HG02852 (cell line): ENCODE measurements around the gene SMTN.

Source experiments
- ATAC-seq: cut with Tn5 transposase; IDR thresholded peaks from one replicate; pipeline ENCODE4 v1.9.1; 2021; ENCODE audit warnings: mild to moderate bottlenecking, moderate library complexity; ENCODE audit not compliant: unreplicated experiment

Gene SMTN

DNA sequence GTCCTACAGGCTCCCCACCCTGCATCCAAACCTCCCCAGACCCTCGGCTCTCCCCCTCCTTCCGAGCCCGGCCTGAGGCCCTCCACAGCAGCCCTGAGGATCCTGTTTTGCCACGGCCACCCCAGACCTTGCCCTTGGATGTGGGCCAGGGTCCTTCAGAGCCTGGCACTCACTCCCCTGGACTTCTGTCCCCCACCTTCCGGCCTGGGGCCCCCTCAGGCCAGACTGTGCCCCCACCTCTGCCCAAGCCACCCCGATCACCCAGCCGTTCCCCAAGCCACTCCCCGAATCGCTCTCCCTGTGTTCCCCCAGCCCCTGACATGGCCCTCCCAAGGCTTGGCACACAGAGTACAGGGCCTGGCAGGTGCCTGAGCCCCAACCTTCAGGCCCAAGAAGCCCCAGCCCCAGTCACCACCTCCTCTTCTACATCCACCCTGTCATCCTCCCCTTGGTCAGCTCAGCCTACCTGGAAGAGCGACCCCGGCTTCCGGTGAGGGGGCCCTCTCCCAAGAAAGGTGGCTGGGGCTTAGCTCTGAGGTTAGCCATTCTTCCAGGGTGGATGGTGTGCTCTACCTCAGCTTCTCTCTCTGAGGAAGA, 44.5 kb downstream of the SMTN start:
- ATAC-seq: no peak

DNA sequence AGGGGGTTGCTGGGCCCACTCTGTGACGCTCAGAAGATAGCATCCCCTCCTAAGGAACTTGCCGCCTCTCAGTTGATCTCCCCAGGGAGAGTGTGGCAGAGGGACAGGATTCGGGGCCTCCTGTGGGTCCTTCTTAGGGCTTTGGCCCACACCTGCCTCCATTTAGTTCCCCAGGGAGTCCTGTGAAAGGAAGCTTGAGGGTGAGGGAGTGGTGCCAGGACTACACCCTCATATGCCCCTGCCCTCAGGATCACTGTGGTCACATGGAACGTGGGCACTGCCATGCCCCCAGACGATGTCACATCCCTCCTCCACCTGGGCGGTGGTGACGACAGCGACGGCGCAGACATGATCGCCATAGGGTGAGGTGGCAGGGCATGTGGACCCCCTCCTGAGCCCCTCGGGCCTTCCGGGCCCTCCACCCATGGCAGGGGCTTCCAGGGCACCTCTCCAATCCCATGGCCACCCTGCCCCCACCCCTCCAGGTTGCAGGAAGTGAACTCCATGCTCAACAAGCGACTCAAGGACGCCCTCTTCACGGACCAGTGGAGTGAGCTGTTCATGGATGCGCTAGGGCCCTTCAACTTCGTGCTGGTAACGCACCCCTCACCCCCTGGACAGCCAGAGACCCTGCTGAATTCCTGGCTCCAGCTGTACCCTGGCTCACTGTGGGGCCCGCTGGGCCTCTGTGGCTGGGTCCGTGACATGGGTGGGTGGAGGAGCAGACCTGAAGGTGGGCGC, 45.2 kb downstream of the SMTN start:
- no peak for ATAC-seq

DNA sequence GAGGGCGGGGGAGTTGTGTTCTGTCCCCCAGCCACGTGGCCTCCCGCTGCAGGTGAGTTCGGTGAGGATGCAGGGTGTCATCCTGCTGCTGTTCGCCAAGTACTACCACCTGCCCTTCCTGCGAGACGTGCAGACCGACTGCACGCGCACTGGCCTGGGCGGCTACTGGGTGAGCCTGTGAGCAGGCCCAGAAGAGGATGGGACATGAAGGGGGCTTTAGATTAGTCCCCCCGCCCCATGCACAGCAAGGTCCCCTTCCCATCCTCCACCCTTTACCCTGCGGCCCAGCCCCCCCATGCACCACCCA, 45.7 kb downstream of the SMTN start:
- ATAC-seq: no peak

DNA sequence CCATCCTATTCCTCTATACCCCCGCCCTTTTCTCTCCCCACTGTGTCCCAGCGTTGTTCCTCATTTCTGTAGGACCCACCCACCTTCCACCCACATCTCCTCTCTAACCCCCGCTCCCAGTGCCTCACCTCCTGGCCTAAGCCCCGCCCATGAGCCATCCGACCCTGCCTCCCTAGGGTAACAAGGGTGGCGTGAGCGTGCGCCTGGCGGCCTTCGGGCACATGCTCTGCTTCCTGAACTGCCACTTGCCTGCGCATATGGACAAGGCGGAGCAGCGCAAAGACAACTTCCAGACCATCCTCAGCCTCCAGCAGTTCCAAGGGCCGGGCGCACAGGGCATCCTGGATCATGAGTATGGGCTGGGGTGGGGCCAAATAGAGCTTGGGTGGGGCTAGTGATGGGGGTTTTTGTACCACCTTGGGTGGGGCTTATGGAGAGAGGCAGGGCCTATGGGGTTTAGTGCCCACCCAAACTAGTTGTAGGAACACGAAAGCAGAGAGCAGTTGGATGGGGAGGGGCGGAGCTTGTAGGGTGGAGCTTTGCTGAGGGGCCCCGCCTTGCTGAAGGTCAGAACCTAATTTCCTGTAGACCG, 46.2 kb downstream of the SMTN start:
- ATAC-seq: no peak

DNA sequence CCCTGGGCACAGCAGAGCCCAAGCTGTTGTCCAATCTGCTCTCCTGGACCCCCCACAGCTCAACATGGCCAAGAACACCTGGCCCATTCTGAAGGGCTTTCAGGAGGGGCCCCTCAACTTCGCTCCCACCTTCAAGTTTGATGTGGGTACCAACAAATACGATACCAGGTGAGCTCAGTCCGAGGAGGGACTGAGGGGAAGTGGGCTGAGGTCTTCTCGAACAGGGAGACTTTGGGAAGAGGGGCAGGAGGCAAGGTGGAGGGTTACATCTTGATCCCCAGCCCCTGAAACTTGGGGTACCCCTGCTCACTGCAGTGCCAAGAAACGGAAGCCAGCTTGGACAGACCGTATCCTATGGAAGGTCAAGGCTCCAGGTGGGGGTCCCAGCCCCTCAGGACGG, 47.0 kb downstream of the SMTN start:
- no peak for ATAC-seq

DNA sequence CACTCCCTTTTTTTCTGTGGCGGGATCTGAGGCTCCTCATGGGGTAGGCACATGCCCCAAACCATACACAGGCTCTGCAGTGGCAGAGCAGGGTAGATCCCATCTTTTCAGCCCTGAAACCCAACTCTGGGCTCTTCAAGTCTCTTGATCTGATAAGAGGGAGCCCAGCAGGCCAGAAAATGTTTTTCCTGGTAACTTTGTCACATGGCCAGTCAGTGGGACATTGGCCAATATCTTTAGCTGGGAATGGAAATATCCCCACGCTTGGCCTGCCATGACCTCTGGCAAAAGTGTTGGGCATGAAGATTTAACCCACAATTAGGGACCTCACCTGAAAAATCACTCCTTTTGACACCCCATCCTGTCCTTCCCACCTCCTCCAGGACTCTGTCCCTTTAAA, 49.8 kb downstream of the SMTN start:
- ATAC-seq: no peak

DNA sequence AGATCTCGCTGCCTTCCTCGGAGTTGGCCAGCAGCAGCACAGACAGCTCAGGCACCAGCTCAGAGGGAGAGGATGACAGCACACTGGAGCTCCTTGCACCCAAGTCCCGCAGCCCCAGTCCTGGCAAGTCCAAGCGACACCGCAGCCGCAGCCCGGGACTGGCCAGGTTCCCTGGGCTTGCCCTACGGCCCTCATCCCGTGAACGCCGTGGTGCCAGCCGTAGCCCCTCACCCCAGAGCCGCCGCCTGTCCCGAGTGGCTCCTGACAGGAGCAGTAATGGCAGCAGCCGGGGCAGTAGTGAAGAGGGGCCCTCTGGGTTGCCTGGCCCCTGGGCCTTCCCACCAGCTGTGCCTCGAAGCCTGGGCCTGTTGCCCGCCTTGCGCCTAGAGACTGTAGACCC, 52.8 kb downstream of the SMTN start:
- ATAC-seq: no peak

DNA sequence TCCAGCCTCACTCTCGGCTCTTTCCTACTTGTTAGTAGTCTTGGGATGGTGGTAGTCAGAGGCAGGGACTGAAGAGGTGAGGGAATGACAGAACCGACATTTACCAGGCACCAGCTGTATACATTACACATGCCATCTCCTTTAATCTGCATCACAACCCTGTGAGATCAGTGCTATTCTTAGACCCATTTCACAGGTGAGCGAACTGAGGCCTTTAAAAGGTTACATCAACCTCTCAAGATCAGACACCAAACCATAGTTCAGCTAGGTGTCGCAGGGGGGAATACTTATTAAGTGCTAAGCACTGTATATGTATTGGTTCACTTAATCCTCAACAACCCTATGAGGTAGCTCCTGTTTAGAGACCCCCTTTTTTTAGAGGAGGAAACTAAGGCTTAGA, 53.6 kb downstream of the SMTN start:
- no peak for ATAC-seq

DNA sequence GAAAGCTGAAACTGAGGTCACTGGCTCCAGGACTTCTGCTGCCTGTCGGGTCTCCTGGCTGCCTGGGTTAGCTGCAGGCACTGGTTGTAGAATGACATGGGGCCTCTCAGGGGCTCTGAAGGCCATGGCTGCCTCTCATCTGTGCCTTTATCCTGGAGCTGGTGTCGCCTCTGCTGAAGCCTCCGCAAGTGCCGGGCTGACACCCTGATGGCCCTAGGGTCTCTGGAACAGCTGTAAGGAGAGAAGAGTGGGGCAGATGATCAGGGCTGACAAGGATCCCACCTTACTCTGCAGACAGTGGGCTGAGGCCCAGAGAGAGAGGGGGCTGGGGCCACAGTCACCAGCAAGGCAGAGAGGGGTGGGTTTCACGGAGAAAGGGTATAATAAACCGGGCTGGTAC, 54.6 kb downstream of the SMTN start:
- no peak for ATAC-seq

DNA sequence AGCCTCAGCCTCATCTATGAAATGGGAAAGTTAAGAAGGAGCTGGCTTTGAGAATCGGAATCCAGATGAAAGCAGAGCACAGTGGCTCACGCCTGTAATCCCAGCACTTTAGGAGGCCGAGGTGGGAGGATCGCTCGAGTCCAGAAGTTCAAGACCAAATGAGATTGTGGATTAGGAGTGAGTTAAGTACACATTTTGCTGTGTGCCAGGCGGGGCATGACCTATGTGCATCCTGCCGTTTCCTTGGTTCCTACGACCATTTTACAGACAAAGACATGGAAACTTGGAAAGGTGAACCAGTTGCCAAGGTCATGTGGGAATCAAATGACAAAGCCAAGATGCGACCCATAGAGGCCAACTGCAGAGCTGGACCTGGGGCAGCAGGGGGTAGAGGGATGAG, 55.0 kb downstream of the SMTN start:
- ATAC-seq: no peak

DNA sequence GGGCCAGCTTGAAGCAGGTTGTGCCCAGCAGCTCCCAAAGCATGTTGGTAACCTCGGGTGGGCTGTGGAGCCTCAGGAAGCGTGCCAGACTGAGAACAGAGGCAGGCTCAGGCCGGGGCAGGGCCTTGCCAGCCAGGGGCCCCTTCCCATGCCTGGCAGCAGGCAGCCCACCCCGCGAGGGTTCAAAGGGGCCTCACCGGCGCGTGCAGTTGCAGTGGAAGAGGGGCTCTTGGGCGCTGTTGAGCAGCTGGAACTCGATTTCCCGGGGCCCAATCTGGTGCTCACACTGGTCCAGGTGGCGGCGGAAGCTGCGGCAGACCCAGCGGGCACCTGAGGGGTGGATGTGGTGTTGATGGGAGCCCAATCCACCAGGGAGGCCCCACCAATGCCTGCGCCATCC, 55.6 kb downstream of the SMTN start:
- no peak for ATAC-seq

DNA sequence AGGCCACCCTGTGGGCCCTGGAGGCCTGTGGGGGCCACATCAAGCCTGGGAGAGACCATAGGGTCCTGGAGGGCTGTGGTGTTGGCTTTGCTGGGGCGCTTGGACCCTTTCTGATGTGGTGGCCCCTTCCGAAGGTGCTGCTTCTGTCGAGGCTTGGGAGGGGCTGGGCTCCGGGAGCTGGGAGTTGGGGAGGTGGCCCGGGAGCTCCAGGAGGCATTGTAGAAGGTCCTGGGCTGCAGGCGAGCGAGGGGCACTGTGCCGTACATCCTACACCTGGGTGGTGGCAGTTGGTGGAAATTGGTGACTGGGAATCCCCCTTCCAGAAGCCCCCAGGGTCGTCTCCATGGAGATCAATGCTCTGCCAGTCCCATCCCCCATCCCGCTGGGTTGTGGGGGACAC, 56.6 kb downstream of the SMTN start:
- ATAC-seq: no peak

DNA sequence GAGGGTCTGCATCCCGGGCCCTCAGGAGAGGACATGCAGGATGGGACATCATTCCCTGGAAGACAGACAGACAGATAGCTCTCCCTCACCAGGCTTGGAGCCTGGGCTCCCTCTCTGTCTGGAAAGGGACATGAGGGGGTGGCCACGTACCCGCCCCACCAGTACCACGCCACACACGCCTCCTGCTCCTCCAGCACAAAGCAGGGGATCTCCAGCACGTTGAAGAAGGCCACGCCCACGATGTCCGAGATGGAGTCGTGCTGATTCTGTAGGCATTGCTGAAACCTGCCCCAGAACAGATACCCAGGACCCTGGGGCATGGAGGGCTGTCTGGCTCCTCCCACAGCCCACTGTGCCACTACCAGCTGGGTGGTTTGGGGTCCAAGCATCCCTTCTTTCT, 57.0 kb downstream of the SMTN start:
- no peak for ATAC-seq

DNA sequence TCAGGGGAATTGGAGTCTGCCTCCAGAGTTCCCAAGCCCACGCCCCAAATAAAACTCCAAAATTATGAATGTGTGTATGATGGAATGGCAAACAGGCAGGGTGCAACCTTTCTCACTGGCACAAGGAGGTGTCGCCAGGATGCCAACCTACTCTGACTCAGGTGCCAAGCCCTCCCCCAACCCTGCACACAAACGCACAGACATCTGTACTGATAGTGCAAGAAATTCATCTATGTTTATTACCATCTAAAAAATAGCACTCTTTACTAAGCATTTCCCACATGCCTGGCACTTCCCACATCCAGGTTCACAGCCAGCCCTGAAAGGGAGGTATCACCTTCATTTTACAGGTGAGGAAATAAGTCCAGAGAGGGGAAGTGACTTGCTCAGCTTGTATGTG, 57.9 kb downstream of the SMTN start:
- ATAC-seq: no peak

DNA sequence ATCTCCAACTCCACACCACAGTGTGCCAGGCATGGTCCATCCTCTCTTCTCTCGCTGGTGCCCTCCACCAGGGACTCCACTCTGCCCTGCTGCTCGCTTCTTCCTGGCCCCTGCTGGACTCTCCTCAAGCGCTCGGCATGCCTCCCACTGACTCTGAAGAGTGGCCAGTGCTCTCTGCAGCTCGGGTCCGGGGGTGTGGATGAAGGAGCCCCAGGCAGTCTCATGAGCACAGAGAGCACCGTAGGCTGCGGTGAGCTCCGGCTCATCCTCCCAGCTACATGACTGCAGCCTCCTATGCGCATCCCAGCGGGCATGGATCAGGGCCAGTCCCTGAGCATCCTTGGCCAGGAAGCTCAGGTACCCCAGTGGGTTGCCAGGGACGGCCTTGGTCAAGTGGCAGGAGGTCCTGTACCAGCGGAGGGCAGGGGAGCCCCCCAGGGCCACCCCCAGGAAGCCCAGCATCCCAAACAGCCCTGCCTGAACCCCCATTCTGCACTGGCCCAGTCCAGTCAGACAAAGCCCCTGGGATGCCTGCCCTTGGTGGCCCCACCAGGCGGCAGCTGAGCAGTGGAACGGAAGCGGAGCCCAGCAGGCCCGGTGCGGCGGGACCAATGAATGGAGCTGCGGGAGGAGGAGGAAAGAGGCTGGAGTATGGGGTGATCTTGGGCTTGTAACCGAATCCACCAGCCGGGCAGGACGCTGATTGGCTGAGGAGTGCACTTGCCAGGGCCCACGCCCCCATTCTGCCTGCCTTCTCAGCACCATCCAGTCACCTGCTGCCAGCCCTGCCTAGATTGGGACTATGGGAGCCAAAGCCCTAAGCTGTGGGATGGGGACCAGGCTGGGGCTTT, 59.0 kb downstream of the SMTN start, which contains the start of gene PLA2G3:
Gene PLA2G3, minus strand, starts transcription at position 643 of the 851 bp plus-strand sequence. Its CDS starts 154 bp downstream, at position 489.
- no peak for ATAC-seq

DNA sequence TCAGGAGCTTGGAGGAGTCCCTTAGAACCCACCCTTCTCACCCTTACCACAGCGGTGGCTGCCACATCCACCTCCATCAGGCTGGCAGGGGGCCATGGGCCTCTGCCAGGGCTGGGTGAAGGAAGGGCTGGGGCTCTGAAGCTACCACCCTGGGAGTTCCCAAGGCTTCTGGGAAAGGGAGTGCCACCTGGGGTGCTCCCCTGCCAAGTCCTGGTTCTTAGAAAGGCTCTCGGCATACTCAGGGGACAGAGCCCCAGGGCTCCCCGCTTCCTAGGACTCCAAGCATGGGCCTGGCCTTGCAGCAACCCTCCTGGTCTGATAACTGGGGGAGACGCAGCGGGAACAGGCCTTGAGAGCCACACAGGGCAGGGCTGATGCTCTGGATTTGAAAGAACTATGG, 59.6 kb downstream of the SMTN start:
- ATAC-seq: no peak

DNA sequence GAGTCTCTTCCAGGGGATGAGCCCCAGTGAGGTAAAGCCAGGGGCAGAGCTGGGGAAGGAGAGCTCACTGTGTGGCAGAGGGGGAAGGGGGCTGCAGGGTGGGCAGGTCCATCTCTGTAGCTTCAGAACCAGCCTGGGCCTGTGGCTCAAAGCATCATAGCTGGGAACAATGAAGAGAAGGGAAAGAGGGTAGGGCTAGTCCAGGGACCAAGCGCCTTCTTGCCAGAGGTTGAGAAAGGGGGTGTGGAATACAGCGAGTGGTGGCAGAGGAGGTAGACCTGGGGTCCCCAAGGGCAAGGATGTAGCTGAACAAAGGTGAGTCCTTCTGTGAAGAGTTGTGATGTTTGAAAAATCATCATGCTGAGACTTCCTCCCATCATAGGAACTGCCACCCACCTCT, 60.4 kb downstream of the SMTN start:
- no peak for ATAC-seq

DNA sequence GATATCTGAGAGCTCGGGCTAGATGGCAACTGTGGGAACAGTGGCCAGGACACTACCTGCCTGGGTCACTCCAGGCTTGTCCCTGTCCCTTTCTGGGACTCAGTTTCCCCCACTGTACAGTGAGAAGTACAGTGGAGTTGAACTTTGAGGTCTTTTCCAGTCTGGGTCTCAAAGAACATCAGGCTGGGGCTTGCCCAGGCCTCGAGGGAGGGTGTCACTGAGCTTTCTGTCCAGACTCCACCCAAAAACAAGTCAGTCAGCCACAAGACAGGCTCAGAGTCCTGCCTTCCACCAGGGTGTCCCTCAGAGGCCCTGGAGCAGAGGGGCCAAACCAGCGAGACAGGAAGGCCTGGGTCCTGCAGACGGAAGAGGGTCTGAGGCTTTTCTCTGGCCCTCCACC, 61.2 kb downstream of the SMTN start:
- no peak for ATAC-seq

DNA sequence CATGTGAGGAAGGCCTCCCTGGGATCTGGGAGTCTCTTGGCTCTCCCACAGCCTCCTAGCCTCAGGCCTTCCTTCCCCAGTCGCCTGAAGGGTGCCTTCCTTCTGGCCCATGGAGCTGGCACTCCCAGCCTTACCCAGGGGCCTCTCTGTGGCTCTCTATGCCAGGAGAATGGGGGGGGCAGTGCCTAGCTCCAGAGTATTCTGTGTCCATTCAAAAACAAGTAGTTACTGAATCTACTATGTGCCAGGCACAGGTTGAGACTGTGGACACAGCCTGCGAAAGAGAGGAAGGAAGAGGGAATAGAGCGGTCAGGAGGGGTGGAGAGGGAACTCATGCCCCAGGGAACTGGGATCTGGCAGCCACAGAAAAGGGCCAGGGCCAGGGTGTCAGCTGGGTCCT, 61.9 kb downstream of the SMTN start:
- ATAC-seq: no peak

DNA sequence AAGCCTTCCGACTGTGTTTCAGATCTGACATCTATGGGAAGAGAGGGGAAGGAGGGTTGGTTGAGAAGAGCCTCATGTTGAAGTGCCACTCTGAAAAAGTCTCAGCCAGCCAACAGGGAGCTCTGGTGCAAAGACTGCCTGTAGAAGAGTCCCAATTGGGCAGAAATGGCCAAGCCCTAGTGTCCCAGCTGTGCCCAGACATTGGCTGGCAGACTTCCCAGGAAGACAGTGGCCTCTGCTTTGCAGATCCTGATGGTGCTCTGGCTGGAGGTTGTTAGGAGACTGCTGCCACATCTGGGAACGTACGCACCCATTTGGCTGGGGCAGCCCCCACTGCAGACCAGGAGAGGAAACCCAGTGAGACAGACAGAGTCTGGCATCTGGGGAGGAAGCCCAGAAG, 62.4 kb downstream of the SMTN start:
- no peak for ATAC-seq

DNA sequence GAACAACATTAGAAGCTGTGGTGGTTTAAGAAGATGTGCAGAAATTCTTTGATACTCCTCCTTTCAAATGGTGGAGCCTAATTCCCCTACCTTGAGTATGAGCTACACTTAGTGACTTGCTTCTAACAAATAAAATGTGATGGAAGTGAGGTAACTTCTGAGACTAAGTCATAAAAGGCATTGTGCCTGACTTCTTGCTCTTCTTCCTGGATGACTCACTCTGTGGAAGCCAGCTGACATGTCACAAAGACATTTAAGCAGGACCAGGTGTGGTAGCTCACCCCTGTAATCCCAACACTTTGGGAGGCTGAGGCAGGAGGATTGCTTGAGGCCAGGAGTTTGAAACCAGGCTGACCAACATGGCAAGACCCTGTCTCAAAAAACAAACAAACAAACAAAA, 63.1 kb downstream of the SMTN start:
- ATAC-seq: no peak

DNA sequence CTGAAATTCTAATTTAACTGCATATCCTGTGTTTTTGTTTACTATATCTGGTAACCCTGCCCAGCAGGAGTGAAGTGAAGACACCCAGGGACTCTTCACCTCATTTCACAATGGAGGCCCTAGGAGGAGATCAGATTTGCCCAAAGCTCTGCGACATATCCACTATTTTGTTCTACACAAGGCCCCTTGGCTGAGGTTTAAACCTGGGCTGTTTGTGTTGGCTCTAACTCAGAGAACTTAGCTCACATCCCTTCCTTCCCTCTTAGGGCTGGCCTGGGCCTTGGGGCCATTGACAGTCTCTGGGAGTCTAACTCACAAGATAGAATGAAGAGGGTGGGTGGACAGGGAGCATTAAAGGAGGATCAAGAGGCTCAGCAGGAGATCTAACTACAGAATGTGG, 67.4 kb downstream of the SMTN start:
- ATAC-seq: no peak
